ENCODE measurements around the gene MGRN1.
A peak's percentile ranks its signal among the peaks of the same experiment; 100 is the strongest.

The MGRN1 gene

DNA sequence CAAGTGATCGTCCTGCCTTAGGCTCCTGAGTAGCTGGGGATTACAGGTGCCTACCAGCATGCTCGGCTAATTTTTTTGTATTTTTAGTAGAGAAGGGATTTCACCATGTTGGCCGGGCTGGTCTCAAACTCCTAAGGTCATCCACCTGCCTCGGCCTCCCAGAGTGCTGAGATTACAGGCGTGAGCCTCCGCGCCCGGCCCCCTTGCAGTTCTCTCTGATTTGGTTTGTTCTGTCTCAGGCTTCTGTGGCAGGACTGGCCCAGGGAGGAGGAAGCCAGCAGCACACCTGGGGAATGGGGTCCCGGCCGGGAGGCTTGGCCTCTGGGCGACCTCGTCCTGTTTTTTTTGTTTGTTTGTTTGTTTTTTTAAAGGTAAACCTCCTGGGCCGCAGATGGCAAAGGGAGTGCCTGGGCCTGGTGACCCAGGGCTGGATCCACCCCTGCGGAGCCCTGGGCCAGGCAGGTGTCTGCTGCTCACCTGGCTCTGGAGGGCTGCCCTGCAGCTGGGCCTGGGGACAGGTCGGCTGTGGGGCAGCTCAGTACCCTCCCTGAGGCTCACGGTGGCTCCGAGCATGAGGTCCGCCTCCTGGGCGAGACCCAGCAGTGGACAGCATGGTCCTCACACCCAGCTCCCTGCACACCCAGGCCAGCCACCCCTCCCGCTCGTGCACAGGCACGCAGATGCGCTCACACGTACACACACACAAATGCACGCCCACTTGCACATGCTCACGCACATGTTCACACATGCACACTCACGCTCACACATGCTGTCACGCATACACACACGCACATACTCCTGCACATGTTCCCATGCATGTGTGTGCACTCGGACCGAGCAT is 65.5 kb downstream of the MGRN1 start:
- DNase-seq, result no peak

DNA sequence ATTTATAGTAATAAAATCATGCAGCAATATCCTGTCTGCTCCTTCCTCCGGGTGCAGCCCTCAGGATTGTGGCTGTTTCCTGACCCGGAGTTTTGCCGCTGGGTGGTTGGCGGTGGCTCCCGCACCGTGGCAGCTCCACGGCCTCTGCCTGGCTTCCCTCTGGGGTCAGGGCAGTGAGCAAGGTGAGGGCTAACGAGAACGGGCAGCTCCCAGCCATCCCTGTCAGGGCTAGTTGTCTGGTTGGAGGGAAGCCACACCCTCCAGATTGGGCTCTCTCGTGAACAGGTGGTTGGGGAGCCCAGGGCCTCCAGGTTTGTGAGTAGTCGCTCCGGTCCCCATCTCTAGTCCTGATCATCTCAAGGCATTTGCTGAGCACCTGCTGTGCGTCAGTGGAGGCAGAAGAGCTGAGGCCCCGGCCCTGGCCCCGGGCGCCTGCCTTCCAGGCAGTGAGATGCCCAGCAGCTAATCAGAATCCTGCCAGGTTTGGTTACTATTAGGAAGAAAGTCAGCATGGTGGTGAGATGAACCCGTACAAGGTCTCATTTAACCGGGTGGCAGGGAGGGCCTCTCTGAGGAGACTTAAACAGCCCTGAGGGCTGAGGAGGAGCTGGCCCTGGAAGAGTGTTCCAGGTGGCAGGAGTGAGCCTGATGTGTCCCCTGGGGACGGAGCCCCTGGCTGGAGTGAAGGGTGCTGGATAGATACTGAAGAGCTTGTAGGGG is 66.5 kb downstream of the MGRN1 start:
- DNase-seq, result no peak

DNA sequence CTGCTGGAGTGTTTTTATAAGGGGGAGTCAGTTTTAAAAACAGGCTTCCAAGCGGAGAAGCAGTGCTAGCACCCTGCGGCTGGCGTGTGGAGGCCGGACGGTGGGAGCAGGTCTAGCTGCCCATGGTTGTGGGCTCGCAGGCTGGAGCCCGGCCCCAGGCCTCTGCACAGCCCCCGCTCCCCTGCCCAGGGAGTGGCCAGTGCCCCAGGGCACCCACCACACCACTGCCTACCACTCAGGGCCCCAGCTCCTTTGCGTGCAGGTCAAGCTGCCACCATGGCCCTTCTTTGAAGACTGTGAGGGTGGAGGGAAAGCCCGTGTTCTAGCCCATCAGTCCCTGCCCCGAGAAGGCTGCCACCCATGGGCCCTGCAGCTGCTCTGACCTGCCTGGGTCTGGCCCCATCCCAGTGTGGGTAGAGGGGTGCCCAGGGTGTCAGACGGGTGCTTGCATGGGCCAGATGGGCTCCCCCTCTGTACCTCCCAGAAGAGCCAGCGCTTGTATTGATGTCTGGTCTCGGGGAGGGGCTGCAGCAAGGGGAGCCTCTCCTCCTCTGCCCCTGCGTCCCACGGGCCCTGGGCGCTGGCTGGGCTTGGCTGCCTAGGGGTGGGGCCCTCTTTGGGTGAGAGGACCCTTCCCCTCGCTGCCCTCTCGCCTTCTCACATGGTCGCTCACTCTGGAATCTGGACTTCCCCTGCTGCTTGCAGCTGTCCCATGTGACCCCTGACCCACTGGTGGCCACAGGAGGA is 67.2 kb downstream of the MGRN1 start:
- DNase-seq, result no peak

DNA sequence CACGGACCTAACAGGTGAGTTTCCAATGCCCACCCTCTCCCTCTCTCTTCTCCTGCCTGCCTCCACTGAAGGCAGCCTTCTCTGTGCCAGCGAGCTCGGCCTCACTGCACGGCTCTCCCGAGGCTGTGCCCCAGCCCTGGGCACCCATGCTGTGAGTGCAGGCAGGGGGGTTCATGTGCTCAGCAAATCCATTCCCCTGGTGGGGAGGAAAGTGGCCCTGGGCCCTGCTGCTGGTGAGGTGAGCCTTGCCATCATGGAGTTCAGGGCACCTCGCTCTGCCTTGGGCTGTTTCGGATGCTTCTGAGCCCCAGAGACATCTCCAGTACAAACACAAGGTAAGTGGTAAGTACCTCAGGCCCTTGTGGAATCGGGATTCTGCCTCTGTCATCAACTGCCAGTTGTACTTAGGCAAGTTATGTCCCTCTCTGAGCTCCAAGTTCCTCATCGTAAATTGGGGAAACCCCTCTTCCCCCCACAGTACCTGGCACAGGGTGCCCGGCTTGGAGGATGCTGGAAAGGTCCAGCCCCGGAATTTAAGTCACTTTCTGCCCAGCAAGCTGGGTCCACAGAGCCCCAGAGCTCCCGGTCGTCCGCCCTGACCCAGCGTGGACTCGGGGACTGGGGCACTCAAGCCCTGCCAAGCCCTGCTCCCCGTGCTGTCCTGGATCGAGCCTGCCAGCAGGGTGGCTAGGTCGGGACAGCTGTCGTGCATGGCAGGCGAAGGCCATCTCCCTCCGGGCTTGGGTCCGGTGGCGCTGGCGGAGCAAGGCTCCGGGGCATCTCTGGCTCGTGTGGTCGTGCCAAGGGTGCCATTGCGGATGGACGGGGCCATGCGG is 68.1 kb downstream of the MGRN1 start:
- DNase-seq, result no peak

DNA sequence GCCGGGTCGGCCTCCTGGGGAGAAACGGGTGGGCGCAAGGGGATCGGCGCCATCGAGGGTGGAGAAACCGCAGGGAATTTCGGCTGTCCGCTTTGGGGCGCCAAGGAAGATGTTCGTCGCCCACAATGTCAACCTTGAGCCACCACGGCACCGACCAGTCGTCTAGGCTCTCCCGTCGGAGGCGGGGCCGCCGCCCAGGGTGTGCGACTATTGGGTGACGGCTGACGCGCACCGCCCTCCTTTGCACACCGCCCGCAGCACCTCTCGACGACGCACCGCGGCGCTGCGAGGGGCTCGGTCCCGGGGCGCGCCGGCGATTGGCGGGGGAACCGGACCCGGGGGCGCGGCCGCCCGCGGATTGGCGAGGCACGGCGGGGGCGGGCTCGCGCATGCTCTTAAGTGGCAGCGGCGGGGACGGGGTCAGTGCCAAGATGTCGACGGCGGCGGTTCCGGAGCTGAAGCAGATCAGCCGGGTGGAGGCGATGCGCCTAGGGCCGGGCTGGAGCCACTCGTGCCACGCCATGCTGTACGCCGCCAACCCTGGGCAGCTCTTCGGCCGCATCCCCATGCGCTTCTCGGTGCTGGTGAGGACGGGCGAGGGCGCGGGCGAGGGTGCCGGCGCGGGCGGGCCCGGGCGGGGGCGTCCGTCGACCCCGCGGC is 68.8 kb downstream of the MGRN1 start, which contains the start of gene NUDT16L1:
Gene NUDT16L1 (plus strand): TSS at position 267 of the 660 bp plus-strand sequence. CDS start 165 bp downstream, at position 432.
- DNase-seq, result peak; percentile 94

DNA sequence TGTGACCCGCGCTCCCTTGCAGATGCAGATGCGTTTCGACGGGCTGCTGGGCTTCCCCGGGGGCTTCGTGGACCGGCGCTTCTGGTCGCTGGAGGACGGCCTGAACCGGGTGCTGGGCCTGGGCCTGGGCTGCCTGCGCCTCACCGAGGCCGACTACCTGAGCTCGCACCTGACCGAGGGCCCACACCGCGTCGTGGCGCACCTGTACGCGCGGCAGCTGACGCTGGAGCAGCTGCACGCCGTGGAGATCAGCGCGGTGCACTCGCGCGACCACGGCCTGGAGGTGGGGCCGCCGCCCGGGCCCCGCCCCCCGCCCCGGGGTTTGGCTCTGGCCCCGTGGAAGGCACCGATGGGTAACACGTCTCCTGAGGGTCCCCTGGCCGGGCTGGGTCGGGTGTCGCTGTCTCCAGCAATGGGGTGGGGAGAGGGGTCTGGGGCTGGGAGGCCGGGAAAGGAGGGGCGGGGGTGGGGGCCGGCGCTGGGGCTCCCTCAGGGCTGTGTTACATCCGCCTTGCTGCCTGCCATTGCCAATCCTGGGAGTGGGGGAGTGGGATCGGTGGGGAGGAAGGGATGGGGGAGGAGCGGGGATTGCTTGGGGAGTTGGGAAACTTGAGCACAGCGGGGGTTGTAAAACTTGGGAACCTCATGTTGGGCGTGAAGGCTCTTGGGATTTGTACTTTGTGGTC is 69.5 kb downstream of the MGRN1 start:
- no peak for DNase-seq

DNA sequence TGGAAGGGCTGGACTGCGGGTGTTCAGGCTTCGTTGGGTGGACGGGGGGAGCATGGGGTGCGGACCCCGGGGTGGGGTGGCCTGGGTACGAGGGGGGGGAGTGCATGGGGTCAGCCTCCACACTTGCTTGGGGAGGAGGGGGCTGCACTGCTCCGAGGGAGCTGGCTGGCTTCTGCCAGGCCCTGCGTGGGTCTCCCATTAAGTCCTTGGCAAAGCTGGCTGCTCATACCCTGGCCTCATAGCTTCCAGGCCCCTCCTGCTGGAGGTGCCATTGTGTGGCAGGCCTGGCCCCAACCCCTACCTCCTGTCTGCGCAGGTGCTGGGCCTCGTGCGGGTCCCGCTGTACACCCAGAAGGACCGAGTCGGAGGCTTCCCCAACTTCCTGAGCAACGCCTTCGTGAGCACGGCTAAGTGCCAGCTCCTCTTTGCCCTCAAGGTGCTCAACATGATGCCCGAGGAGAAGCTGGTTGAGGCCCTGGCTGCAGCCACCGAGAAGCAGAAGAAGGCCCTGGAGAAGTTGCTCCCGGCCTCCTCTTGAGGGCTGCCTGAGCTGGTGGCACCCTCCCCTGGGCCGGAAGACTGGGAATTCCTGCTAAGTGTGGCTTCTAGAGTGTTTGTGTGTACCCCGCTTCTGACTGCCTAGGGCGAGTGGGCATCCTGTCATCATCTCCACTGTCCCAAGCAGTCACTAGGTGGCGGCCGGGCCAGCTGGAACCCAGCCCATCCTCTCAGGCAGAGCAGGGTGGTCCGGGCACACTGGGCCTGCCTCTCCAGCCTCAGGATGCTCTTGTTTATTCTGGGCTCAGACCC is 70.2 kb downstream of the MGRN1 start:
- no peak for DNase-seq

DNA sequence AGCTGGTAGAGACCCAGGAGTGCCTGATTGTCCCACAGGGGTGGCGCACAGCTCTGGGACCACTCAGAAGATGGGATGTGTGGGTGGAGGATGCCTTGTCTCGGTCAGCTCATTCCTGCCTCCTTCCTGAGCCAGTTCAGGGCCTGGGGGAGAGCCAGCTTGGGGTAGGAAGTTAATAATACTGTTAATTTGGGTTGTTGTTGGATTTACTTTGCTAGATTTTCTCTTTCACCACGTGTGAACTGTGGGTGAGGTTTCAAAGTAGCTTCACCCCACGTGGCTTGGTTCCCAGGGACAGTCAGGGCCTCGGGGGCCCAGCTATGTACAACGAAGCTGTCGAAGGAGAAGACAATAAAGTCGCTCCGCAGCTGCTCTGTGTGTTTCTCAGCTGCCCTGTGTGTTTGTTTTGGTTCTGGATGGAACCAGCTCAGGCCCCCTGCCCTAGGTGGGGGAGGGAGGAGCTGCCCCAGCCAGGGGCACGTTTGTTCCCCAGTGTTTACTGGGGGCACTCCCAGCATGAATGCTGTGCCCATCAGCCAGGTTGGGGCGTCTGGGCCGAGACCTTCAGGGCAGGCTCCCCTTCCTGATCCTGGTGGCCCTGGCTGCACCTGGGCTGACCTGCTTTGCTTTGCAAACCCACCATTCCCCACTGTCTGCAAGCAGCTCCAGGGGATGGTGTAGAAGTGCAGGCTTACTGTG is 71.0 kb downstream of the MGRN1 start:
- DNase-seq, result no peak

DNA sequence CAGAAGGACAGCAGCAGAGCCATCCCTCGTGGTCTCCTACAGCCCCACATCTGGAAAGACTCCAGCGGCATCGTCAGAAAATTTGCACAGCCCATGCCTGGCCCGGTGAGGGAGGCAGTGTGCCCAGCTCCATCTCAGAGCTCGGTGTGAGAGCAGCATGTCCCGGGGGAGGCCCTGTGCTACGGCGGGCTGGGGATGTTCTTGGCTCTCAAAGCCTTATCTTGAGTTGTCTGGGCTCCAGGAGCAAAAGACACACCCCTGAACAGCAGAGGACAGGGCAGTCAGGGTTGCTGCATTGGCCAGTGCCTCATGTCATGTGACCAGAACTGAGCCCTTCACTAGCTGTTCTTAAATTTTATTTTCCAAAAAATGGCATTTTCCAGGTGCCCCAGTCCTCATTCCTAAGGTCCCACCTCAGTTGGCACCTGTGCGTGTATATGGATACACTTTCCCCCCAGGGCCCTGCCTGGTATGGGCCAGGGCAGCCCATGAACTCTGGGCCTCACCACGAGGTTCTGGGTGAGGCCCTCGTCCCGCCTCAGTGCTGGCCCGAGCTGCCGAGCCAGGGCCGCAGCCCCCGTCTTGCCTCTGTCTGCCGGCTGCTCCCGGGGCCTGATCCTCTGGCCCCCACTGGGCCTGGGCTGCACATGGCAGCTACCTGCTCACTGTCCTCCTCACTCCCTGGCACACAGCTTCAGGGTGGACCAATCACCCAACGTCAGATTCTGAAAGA is 71.7 kb downstream of the MGRN1 start:
- DNase-seq, result no peak

DNA sequence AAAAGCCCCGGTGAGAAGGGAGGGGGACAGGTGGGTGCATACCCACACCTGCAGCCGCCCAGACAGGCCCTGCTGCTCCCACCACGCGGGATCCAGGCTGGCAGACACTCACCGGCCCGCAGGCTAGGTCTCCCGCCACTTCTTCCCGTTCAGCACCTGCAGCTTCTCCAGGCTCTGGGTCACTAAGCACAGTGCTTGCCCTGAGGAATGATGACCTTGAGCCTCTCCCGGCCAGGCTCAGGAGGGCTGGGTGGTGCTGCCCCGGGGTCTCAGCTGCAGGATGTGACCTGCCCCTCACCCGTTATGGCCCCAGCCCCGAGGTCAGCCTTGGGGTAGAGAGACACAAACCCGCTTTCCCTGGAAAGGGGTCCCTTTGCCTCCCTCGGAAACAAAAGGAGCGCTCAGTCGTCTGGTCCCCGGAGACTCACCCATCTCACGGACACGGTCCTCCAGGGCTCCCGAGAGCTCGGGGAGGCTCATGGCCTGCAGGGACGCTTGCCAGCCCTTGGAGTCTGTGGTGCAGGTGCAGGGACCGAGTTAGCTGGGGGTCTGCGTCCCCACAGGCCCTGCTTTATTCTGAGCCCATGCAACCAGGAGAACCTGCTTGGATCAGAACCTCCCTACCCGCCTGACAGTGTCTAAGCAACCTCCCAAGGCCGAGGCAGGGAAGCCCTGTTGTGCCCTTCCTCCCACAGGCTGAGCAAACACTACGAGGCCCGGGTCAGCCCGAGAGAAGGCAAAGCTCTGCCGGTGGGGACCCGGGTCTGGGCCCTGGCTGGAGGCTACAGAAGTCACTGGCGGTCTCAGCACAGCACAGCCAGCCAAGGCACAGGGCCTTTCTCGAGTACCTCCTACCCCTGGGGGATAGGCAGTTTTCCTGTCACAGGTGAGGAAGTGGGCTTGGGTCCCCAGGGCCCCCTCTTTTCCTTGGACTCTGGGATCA is 72.5 kb downstream of the MGRN1 start:
- DNase-seq, result no peak

DNA sequence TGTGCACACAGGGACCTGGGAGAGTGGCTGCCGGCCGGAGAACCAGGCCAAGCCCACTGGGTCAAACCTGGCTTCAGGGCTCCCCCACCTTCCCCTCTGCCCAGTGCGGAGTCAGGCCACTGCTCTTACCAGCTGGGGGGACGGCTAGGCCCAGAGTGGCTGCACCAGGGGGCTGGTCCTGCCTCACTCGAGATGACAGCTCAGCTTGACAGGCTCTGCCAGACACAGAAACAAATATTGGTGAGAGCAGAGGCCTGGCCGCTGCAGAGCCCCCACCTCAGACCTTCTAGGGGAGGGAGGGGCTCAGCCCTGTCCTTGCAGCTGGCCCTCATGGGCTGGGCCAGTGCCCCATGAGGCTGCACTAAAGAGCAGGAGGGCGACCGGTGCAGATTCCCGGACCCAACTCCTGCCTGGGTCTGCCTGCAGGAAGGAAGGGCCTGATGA is 73.2 kb downstream of the MGRN1 start:
- no peak for DNase-seq

DNA sequence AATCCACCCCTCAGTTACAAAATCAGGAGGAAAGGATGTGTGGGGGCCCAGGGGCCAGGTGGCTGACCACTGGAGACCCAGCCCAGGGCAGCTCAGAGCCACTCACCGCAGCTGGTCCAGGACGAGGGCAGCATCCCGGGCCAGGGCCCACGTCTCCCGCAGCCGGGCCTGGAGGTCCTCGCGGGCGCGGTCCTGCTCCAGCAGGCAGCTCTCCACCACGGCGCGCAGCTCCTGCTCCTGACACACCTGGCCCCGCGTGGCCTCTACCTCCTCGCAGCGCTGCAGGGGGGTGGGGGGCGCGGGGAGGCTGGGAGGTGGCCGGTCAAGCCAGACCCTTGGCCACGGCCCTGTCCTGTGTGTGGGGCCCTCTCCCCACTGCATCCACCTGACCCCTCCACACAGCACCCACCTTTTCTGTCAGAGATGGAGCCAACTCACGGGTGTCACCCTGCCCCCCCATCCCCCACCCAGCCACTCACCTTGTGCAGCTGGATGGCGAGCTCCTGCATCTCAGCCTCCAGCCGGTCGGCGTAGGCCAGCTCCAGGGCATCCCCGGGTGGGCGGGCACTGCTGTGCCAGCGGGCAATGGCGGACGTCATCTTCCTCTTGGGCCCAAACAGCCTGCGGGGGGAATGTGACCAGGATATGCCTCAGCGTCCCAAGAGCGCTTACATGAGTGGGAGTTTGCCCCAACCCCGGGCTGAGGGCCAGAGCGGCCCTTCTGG is 73.9 kb downstream of the MGRN1 start:
- peak; percentile 91 for DNase-seq

DNA sequence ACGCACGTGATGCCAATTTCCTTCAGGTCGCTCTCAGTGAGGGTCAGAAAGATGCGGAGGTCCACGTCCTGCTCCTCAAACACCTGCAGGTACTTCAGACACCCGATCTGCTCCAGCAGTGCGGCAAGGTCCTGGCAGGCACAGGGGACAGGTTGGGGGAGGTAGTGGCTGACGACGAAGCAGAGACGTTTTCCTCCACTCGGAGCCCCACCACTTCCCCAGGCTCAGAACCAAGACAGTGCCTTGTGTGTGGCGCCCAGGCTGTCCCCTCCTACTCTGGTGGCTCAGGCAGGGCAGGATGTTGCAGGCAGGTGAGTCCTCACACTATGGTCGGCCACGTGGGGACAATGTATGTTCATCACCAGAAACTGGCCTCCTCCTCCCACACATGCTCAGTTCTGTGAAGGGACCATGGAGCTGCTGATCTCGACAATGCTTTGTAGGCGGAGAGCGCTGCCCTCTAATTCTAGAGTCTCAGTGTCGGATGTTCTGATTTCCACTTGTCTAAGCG is 74.5 kb downstream of the MGRN1 start:
- DNase-seq, result peak; percentile 91

DNA sequence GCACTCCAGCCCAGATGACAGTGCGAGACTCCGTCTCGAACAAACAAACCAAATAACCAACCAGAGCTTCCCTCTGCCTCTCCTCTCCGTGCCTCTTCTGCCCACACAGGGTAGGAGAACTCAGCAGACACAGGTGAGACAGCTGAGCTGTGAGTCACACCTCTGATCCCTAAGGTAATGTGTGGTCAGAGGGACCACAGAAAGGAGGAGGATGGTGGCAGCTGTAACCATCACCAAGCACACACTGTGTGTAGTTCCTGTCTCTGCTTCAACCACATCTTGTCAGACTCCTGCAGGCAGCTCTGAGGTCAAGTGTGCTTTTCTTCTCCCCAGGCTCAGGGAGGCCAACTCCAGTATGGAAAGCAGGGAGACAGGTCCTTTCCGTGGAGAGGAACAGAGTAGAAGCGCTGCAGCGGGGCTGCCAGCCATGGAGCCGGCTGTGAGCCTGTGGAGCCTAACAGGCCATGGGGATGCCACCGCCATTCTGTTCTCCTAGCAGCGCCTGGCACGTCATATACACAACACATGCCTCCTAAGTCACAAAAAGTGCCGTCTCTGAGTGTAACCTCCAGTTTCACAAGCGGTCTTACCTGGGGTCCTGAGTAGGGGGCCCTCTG is 75.9 kb downstream of the MGRN1 start:
- DNase-seq, result no peak

DNA sequence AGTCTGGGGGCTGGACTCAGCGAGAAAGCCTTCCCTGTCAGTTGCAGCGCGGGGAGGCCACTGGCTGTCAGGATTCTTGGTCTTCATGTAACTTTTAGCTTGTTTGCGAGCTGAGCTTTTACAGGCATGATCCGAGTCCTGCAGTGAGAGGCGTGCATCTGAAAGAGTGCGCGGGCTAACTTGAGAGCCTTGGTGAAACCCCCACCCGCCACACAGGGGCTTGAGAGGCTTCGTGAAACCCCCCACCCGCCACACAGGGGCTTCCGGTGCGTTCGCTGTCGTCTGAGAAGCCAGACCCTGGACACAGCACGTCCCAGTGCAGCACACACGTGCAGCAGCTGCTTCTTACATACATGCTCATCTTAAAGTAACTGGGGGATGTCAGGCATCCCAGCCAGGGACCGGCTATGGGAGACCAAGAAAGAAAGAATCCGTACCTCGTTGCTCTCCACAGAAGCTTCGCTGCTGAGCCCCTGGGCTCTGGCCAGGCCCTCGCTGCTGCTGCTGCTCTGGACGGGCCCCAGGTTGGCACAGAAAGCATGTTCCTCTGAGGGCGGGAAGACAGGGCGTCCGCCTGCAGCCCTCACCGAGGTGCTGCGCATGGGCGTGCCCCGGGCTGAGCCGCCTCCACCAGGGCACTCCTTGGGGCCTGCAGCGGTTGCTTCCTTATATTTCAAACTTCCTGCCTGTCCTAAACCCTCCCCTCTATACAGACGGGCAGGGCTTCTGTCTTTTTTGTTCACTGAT is 76.5 kb downstream of the MGRN1 start:
- no peak for DNase-seq
